ENCODE results near the gene PHF24.

Gene PHF24

DNA sequence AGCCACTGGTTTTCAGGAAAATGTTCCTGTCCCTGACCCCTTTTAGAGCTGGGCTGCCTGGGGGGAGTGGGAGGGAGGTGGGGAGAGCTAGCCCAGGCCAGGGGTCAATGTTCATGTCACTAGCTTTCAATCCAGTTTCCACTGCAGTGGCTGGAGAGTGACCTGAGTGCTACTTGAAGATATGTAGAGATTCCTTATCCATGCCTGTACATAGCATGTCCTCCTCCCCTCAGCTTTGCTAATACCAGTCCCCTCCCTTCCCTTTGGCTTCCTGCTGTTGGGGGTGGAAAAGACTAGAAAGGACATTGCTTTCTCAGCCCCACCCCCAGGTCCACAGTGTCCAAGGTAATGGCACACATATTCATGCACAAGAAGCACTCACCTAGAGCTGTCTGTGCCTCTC, 39.3 kb downstream of the PHF24 start:
- no peak overlapping the region for H3K4me3 ChIP-seq (replicated peaks; ENCODE audit: low read depth, low read length)
- peaks cover 9% of the 10 kb centered on the region for H3K36me3 ChIP-seq (ENCODE audit: control insufficient read depth, insufficient read depth, low read length)
- TF ChIP-seq, protein P1, sequence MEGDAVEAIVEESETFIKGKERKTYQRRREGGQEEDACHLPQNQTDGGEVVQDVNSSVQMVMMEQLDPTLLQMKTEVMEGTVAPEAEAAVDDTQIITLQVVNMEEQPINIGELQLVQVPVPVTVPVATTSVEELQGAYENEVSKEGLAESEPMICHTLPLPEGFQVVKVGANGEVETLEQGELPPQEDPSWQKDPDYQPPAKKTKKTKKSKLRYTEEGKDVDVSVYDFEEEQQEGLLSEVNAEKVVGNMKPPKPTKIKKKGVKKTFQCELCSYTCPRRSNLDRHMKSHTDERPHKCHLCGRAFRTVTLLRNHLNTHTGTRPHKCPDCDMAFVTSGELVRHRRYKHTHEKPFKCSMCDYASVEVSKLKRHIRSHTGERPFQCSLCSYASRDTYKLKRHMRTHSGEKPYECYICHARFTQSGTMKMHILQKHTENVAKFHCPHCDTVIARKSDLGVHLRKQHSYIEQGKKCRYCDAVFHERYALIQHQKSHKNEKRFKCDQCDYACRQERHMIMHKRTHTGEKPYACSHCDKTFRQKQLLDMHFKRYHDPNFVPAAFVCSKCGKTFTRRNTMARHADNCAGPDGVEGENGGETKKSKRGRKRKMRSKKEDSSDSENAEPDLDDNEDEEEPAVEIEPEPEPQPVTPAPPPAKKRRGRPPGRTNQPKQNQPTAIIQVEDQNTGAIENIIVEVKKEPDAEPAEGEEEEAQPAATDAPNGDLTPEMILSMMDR (IDR thresholded peaks at IDR 0.05; ENCODE audit: insufficient read depth, low read length, poor library complexity, severe bottlenecking) = no peak
- H3K27me3 ChIP-seq (replicated peaks; ENCODE audit: control insufficient read depth, insufficient read depth, low read length) = no peaks in the 10 kb centered on the region
- no peak for DNase-seq (ENCODE audit: extremely low read depth, insufficient read length)

DNA sequence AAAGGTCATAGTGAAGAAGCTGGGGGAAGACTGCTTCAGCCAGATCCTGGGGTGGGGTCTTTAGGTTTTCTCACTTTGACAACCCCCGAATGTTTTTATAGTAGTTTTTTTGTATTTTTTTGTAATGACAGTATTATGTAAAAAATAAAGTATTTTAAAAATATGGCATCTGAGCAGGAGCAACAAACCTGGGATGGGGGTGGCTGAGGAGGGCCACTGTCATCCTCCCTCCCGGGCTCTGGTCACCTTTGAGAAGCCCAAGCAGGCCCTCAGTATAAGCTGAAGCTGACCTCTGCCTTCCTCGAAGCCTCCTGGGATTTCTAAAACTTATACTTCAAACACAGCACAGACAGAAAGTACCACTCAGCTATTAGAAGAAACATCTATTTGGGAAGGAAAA, 40.2 kb downstream of the PHF24 start:
- TF ChIP-seq, protein P1 (IDR thresholded peaks at IDR 0.05; ENCODE audit: insufficient read depth, low read length, poor library complexity, severe bottlenecking) = no peak
- H3K4me3 ChIP-seq (replicated peaks; ENCODE audit: low read depth, low read length) = no peak overlapping the region
- H3K27me3 ChIP-seq (replicated peaks; ENCODE audit: control insufficient read depth, insufficient read depth, low read length) = no peaks in the 10 kb centered on the region
- DNase-seq (ENCODE audit: extremely low read depth, insufficient read length) = no peak
- peaks cover 9% of the 10 kb centered on the region for H3K36me3 ChIP-seq (ENCODE audit: control insufficient read depth, insufficient read depth, low read length)

DNA sequence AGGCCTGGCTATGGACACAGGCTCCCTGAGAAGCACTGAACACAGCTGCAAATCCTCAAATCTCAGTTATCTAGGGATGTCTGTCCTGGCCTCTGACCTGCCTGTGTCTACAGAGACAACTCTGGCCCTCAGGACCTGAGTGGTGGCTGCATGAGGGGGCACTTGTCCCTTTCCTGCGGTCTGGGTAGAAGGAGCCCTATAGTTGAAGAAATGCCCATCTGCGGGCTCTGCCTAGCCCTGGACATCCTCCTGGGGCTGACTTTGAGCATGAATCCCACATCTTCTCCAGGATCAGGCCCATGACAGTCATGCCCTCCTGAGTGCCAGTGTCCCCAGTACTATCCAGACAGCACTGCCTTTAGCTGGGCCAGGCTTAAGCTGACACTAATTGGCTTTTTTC, 41.5 kb downstream of the PHF24 start:
- no peak overlapping the region for H3K4me3 ChIP-seq (replicated peaks; ENCODE audit: low read depth, low read length)
- no peaks in the 10 kb centered on the region for H3K27me3 ChIP-seq (replicated peaks; ENCODE audit: control insufficient read depth, insufficient read depth, low read length)
- TF ChIP-seq, protein P1 (IDR thresholded peaks at IDR 0.05; ENCODE audit: insufficient read depth, low read length, poor library complexity, severe bottlenecking) = no peak
- no peak for DNase-seq (ENCODE audit: extremely low read depth, insufficient read length)
- peaks cover 9% of the 10 kb centered on the region for H3K36me3 ChIP-seq (ENCODE audit: control insufficient read depth, insufficient read depth, low read length)

DNA sequence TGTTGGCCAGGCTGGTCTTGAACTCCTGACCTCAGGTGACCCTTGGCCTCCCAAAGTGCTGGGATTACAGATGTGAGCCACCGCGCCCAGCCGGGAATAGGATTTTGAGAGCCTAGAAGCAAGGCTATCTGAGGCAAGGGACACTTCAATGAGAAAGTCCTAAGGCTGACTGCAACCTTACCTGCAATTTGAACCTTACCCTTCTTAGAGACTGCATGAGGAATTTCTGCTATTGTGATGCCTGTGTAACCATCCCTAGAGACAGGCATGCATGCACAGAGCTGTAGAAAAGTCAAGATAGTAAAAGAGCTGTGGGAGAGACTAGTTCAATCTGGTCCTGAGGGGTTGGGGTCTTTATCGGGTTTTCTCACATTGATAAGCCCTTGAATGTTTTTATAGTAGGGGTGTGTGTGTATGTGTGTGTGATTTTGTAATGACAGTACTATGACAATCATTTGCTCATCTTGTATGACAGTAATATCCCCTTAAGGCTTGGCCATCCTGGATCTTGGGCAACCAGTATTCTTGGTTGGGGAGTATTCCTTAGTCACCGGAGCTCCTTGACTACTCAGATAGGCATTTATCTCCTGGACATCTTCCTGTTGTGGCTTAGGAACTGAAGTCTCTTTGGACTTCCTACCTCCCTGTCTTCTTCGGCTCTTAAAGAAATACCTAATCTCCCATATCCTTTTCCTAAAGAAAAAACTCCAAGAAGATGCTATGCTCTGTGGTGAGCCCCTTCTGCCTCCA, 42.6 kb downstream of the PHF24 start:
- no peak for DNase-seq (ENCODE audit: extremely low read depth, insufficient read length)
- H3K27me3 ChIP-seq (replicated peaks; ENCODE audit: control insufficient read depth, insufficient read depth, low read length) = no peaks in the 10 kb centered on the region
- H3K36me3 ChIP-seq (ENCODE audit: control insufficient read depth, insufficient read depth, low read length) = peaks cover 9% of the 10 kb centered on the region
- no peak overlapping the region for H3K4me3 ChIP-seq (replicated peaks; ENCODE audit: low read depth, low read length)
- TF ChIP-seq, protein P1 (IDR thresholded peaks at IDR 0.05; ENCODE audit: insufficient read depth, low read length, poor library complexity, severe bottlenecking) = no peak

DNA sequence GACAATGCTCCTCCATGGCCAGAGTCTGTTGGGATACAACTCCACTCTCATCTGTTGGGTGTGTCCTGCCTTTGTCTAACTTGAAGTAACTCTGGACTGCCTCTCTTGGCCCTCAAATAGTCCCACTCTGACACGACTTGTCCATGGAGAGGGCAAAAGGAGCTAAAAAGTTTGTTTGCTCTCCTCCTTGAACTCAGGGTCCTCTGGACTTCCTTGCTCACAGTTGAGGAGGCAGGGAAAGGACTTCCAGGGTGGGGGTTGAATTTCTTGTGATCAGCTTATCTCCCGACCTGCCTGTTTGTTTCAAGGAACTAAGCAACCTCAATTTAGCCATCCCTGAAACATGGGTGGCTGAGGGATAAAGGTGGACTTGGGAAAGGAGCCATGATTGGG, 43.2 kb downstream of the PHF24 start:
- DNase-seq (ENCODE audit: extremely low read depth, insufficient read length) = no peak
- Histone ChIP-seq H3K27me3 (replicated peaks; ENCODE audit: control insufficient read depth, insufficient read depth, low read length) (no peaks in the 10 kb centered on the region), H3K36me3 (ENCODE audit: control insufficient read depth, insufficient read depth, low read length) (peaks cover 9% of the 10 kb centered on the region), H3K4me3 (replicated peaks; ENCODE audit: low read depth, low read length) (no peak overlapping the region)
- TF ChIP-seq, protein P1 (IDR thresholded peaks at IDR 0.05; ENCODE audit: insufficient read depth, low read length, poor library complexity, severe bottlenecking) = no peak
